ENCODE results near the gene POMGNT2.

Gene POMGNT2

GRCh38 chr3:43034911-43035310, 71.0 kb downstream of the POMGNT2 start:
- Histone ChIP-seq H3K9me3 (ENCODE audit: control insufficient read depth, insufficient read depth, low read depth, low read length) (no peaks in the 10 kb centered on the region), H3K4me1 (ENCODE audit: control insufficient read depth, insufficient read depth, low read length) (no peaks in the 10 kb centered on the region), H3K36me3 (ENCODE audit: control insufficient read depth in 2 of 2, insufficient read depth in 1 of 2, low read length in 2 of 2) (no peaks in the 10 kb centered on the region), H3K27ac (ENCODE audit: extremely low read depth, low read depth, low read length) (no peak overlapping the region), H3K4me3 (ENCODE audit: low read depth, low read length) (no peak overlapping the region)
- POLR2A ChIA-PET: no interaction called here
- TF ChIP-seq KLF10 (tag by site-specific recombination; IDR thresholded peaks at IDR 0.05) (no peak), BCL11B (tag by site-specific recombination; IDR thresholded peaks at IDR 0.05; ENCODE audit: low read depth) (no peak), ZNF18 (tag by site-specific recombination; IDR thresholded peaks at IDR 0.05) (no peak), ZNF670 (tag by site-specific recombination; IDR thresholded peaks at IDR 0.05; ENCODE audit: low read depth) (no peak), ZSCAN4 (tag by site-specific recombination; IDR thresholded peaks at IDR 0.05) (no peak), ZSCAN5A (tag by site-specific recombination; IDR thresholded peaks at IDR 0.05) (no peak)
- CTCF ChIA-PET: no interaction called here

GRCh38 chr3:43034200-43034599, 71.7 kb downstream of the POMGNT2 start:
- no peak overlapping the region for H3K27ac ChIP-seq (ENCODE audit: extremely low read depth, low read depth, low read length)
- POLR2A ChIA-PET: no interaction called here
- CTCF ChIA-PET: interaction anchor here (0.7 kb wide), 1 partner anchor 28 kb away, joined by 3 read pairs; no protein-coding TSS in a partner anchor

More at GRCh38 chr3:43034200-43034599, 71.7 kb downstream of the POMGNT2 start:
- TF ChIP-seq CTCF (tag by site-specific recombination; IDR thresholded peaks at IDR 0.05) (no peak), ZBTB7A (tag by site-specific recombination; IDR thresholded peaks at IDR 0.05; ENCODE audit: low read depth) (no peak), ZNF639 (tag by site-specific recombination; IDR thresholded peaks at IDR 0.05) (no peak), ZNF112 (tag by site-specific recombination; IDR thresholded peaks at IDR 0.05) (no peak), ZBTB1 (tag by site-specific recombination; IDR thresholded peaks at IDR 0.05) (no peak), ZNF274 (IDR thresholded peaks at IDR 0.05; ENCODE audit: low read length) (no peak), ZNF274 (tag by site-specific recombination; IDR thresholded peaks at IDR 0.05; ENCODE audit: borderline replicate concordance) (no peak)
- Histone ChIP-seq H3K9me3 (ENCODE audit: control insufficient read depth, insufficient read depth, low read depth, low read length) (no peaks in the 10 kb centered on the region), H3K4me1 (ENCODE audit: control insufficient read depth, insufficient read depth, low read length) (no peaks in the 10 kb centered on the region), H3K36me3 (ENCODE audit: control insufficient read depth in 2 of 2, insufficient read depth in 1 of 2, low read length in 2 of 2) (no peaks in the 10 kb centered on the region), H3K4me3 (ENCODE audit: low read depth, low read length) (no peak overlapping the region)
